IMR-90 (cell line): ENCODE measurements around the gene WASF1. TPM values are rescaled to one million over a fixed set of nuclear protein-coding genes. Genes with fewer than 3 reads are reported as not detected.

Source experiments
- ATAC-seq: fragments of 200-7000 bp; cut with Tn5 transposase; 2 replicates; pipeline ENCODE4 v1.9.1; 2020; ENCODE audit warnings: low read depth, mild to moderate bottlenecking, moderate library complexity
- Bru-seq: library from RNA; stranded (reverse); fragments of 400-500 nt; gene quantifications from one replicate; lab custom pipeline; 2021; lab: Mats Ljungman, UMichigan
- BruChase-seq, 2 experiments: library from RNA; stranded (reverse); fragments of 400-500 nt; gene quantifications; one replicate each; lab custom pipeline; 2021; lab: Mats Ljungman, UMichigan
- BruUV-seq: library from RNA; stranded (reverse); fragments of 400-500 nt; replicated peaks from 2 replicates; lab custom pipeline; 2021; lab: Mats Ljungman, UMichigan
- CTCF ChIA-PET: fragments of 300-600 bp; formaldehyde crosslinking; extraction: SDS; loops from one replicate; lab custom pipeline; 2021; ENCODE audit warnings: antibody characterized with exemption; lab: Yijun Ruan, JAX
- POLR2A ChIA-PET: fragments of 300-600 bp; sonication (Branson Sonifier 250); formaldehyde crosslinking; loops from one replicate; lab custom pipeline; 2022; ENCODE audit warnings: antibody characterized with exemption; ENCODE audit not compliant: unreplicated experiment; lab: Charles Lee
- DNase-seq: peaks from one replicate; pipeline ENCODE4 v3.0.0; 2013
- H2AFZ ChIP-seq: replicated peaks from 2 replicates; pipeline ENCODE3; 2013; ENCODE audit warnings: low read length, mild to moderate bottlenecking; ENCODE audit not compliant: poor library complexity
- H2AK5ac ChIP-seq: 2 replicates; pipeline ENCODE4 v1.6.1; 2013; ENCODE audit warnings: low read depth, low read length, inconsistent platforms
- H2AK9ac ChIP-seq: replicated peaks from 2 replicates; pipeline ENCODE3; 2013; ENCODE audit warnings: mild to moderate bottlenecking, low read depth, low read length, moderate library complexity; ENCODE audit not compliant: poor library complexity
- H2BK120ac ChIP-seq: 2 replicates; pipeline ENCODE4 v1.6.1; 2013; ENCODE audit warnings: low read depth, low read length, inconsistent platforms
- H2BK15ac ChIP-seq: 3 replicates; pipeline ENCODE4 v1.6.1; 2013; ENCODE audit warnings: low read depth, low read length, inconsistent platforms
- H2BK20ac ChIP-seq: 2 replicates; pipeline ENCODE4 v1.6.1; 2013; ENCODE audit warnings: low read depth, mild to moderate bottlenecking, inconsistent platforms, low read length, moderate library complexity
- H2BK5ac ChIP-seq: 2 replicates; pipeline ENCODE4 v1.6.1; 2013; ENCODE audit warnings: mild to moderate bottlenecking, low read depth, low read length, inconsistent platforms; ENCODE audit not compliant: poor library complexity, severe bottlenecking
- H3K14ac ChIP-seq: replicated peaks from 2 replicates; pipeline ENCODE4 v1.6.1; 2013; ENCODE audit warnings: low read depth, low read length, inconsistent platforms
- H3K18ac ChIP-seq: 2 replicates; pipeline ENCODE4 v1.6.1; 2013; ENCODE audit warnings: low read depth, low read length, control low read depth
- H3K23ac ChIP-seq: 2 replicates; pipeline ENCODE4 v1.6.1; 2013; ENCODE audit warnings: low read depth, low read length, inconsistent platforms
- H3K27ac ChIP-seq: 2 replicates; pipeline ENCODE4 v1.5.1; 2013; ENCODE audit warnings: mild to moderate bottlenecking, control low read depth, low read length; ENCODE audit not compliant: insufficient read depth
- H3K27me3 ChIP-seq: 2 replicates; pipeline ENCODE4 v1.6.1; 2013; ENCODE audit warnings: low read length; ENCODE audit not compliant: control insufficient read depth, insufficient read depth
- H3K36me3 ChIP-seq: 2 replicates; pipeline ENCODE4 v1.6.1; 2013; ENCODE audit warnings: low read length, mixed read lengths; ENCODE audit not compliant: control insufficient read depth, insufficient read depth
- H3K4ac ChIP-seq: 2 replicates; pipeline ENCODE4 v1.6.1; 2013; ENCODE audit warnings: low read depth, low read length, inconsistent platforms
- H3K4me1 ChIP-seq: 2 replicates; pipeline ENCODE4 v1.6.1; 2013; ENCODE audit warnings: low read length, mixed read lengths; ENCODE audit not compliant: control insufficient read depth, insufficient read depth
- H3K4me2 ChIP-seq: 2 replicates; pipeline ENCODE4 v1.6.1; 2013; ENCODE audit warnings: low read depth, mild to moderate bottlenecking, control low read depth, low read length, moderate library complexity
- H3K4me3 ChIP-seq: 2 replicates; pipeline ENCODE4 v1.5.1; 2013; ENCODE audit warnings: low read depth, mild to moderate bottlenecking, control low read depth, low read length, moderate library complexity; ENCODE audit not compliant: insufficient read depth
- H3K56ac ChIP-seq: 2 replicates; pipeline ENCODE4 v1.6.1; 2013; ENCODE audit warnings: low read length, inconsistent platforms; ENCODE audit not compliant: insufficient read depth; ENCODE audit errors: extremely low read depth
- H3K79me1 ChIP-seq, 2 experiments: 2 replicates each; pipeline ENCODE4 v1.6.1; 2013; ENCODE audit warnings: low read length in 2 of 2, inconsistent platforms in 1 of 2, low read depth in 1 of 2
- H3K9ac ChIP-seq: 2 replicates; pipeline ENCODE4 v1.6.1; 2013; ENCODE audit warnings: low read depth, low read length, control low read depth
- H3K9me1 ChIP-seq: 2 replicates; pipeline ENCODE4 v1.6.1; 2013; ENCODE audit warnings: low read length, inconsistent platforms; ENCODE audit not compliant: insufficient read depth
- H3K9me3 ChIP-seq: 2 replicates; pipeline ENCODE4 v1.6.1; 2013; ENCODE audit warnings: low read length; ENCODE audit not compliant: control insufficient read depth, insufficient read depth
- H4K20me1 ChIP-seq: 2 replicates; pipeline ENCODE4 v1.6.1; 2013; ENCODE audit warnings: low read length, inconsistent platforms; ENCODE audit not compliant: insufficient read depth
- H4K5ac ChIP-seq: 2 replicates; pipeline ENCODE4 v1.6.1; 2013; ENCODE audit warnings: mild to moderate bottlenecking, low read depth, low read length, control low read depth
- H4K8ac ChIP-seq, 2 experiments: 2 replicates each; pipeline ENCODE4 v1.6.1; 2013; ENCODE audit warnings: low read depth in 2 of 2, low read length in 2 of 2, control low read depth in 1 of 2, inconsistent platforms in 1 of 2
- H4K91ac ChIP-seq: 2 replicates; pipeline ENCODE4 v1.6.1; 2013; ENCODE audit warnings: low read depth, low read length, inconsistent platforms; ENCODE audit not compliant: insufficient read depth
- BHLHE40 ChIP-seq: fragments of 150-350 bp; IDR thresholded peaks from 2 replicates; pipeline ENCODE4 v1.6.1; 2016; ENCODE audit warnings: mild to moderate bottlenecking, low read depth, low read length
- CEBPB ChIP-seq: IDR thresholded peaks from 2 replicates; pipeline ENCODE4 v1.6.1; 2012; ENCODE audit warnings: low read depth, low read length, improper control_type of control experiment
- CHD1 ChIP-seq: IDR thresholded peaks from 2 replicates; pipeline ENCODE4 v1.6.1; 2012; ENCODE audit warnings: low read depth, low read length, improper control_type of control experiment
- ELK1 ChIP-seq: fragments of 150-350 bp; IDR thresholded peaks from 2 replicates; pipeline ENCODE4 v1.6.1; 2016; ENCODE audit warnings: low read depth, mild to moderate bottlenecking, low read length, moderate library complexity, borderline replicate concordance
- FOS ChIP-seq: fragments of 150-350 bp; IDR thresholded peaks from 2 replicates; pipeline ENCODE4 v1.6.1; 2016; ENCODE audit warnings: low read depth, low read length
- MXI1 ChIP-seq: IDR thresholded peaks from 2 replicates; pipeline ENCODE4 v1.6.1; 2012; ENCODE audit warnings: low read depth, mild to moderate bottlenecking, low read length, moderate library complexity, borderline replicate concordance
- POLR2A ChIP-seq: IDR thresholded peaks from 2 replicates; pipeline ENCODE4 v1.6.1; 2012; ENCODE audit warnings: mild to moderate bottlenecking, low read depth, low read length
- RAD21 ChIP-seq: IDR thresholded peaks from 2 replicates; pipeline ENCODE4 v1.6.1; 2012; ENCODE audit warnings: low read length, improper control_type of control experiment
- RFX5 ChIP-seq: IDR thresholded peaks from 2 replicates; pipeline ENCODE4 v1.8.0; 2012; ENCODE audit warnings: low read depth, mild to moderate bottlenecking, low read length, moderate library complexity
- SMC3 ChIP-seq: fragments of 150-350 bp; IDR thresholded peaks from 2 replicates; pipeline ENCODE4 v1.6.1; 2016; ENCODE audit warnings: low read depth, mild to moderate bottlenecking, antibody characterized with exemption, low read length, moderate library complexity
- USF2 ChIP-seq: fragments of 150-350 bp; IDR thresholded peaks from 2 replicates; pipeline ENCODE4 v1.6.1; 2017; ENCODE audit warnings: mild to moderate bottlenecking, antibody characterized with exemption, low read length, low read depth
- whole genome bisulfite sequencing, 2 experiments: methylation state at CpG; one replicate each; pipeline versions ENCODE4 v1.1.5 to v1.1.7; 2013; ENCODE audit warnings: missing lambda C conversion rate in 2 of 2; ENCODE audit not compliant: insufficient read length in 1 of 2; ENCODE audit errors: extremely low coverage in 2 of 2; 5-methylcytosine and 5-hydroxymethylcytosine counted together
- dilution Hi-C: fragments of 300-500 bp; cut with HindIII; formaldehyde crosslinking; loops from one replicate; pipeline ENCODE4 v1.14.3; 2018; ENCODE audit warnings: low sequenced_read_pairs; ENCODE audit not compliant: unreplicated experiment
- in situ Hi-C: fragments of 300-500 bp; cut with MboI; formaldehyde crosslinking; loops from 3 replicates; pipeline ENCODE4 v1.14.3; 2019; ENCODE audit warnings: low sequenced_read_pairs, inconsistent platforms, mixed read lengths
- intact Hi-C: fragments of 100-400 bp; cut with micrococcal nuclease; formaldehyde crosslinking; loops from 2 replicates; pipeline ENCODE4 v1.10.0; 2022
- long read RNA-seq: library from polyadenylated mRNA; unstranded; transcript quantifications from one replicate; pipeline ENCODE4 v2.0.0, GENCODE V29; 2021; ENCODE audit not compliant: unreplicated experiment
- polyA plus RNA-seq, 3 experiments: library from polyadenylated mRNA; depleted of rRNA; stranded (reverse); fragments of >200 nt; gene quantifications; 2 replicates each; pipeline ENCODE4 v1.2.3, GENCODE V29; 2012; ENCODE audit warnings: low replicate concordance in 1 of 3
- total RNA-seq: library from RNA; depleted of rRNA; stranded (reverse); fragments of >200 nt; gene quantifications from 2 replicates; pipeline ENCODE4 v1.2.3, GENCODE V29; 2012; rRNA removed

WASF1 gene
- total RNA-seq, result 3.0 and 4.4 TPM in 2 replicates
- 15.6 and 17.3 TPM in 2 replicates for polyA plus RNA-seq (2012; rRNA removed)
- polyA plus RNA-seq (2012; cell fraction: cytosol; rRNA removed), result 9.0 and 11.2 TPM in 2 replicates
- polyA plus RNA-seq (2012; cell fraction: nucleus; rRNA removed; ENCODE audit: low replicate concordance), result 11.4 and 19.1 TPM in 2 replicates
- percentile 74 among the genes with signal in this experiment for Bru-seq, nascent RNA
- BruChase-seq, experiment 1, labeled RNA remaining after a 6-hour chase, result percentile 70 among the genes with signal in this experiment
- BruChase-seq, experiment 2, labeled RNA remaining after a 2-hour chase, result percentile 75 among the genes with signal in this experiment
- long read RNA-seq, partial matches to known transcripts, result 2 of 7 reads
- long read RNA-seq, other reads (novel, unspliced or antisense), result 0 of 7 reads

GRCh38 chr6:110179406-110180227 is at the start of gene WASF1:
TSS of gene WASF1 (minus strand) at chr6:110179670. CDS start at chr6:110127601, 52,069 bp downstream.
- Histone ChIP-seq H3K9me3 (no peaks in the 10 kb centered on the region), H3K23ac (peak within 1 kb of the TSS; percentile 96), H3K56ac (peak within 1 kb of the TSS; percentile 93), H3K4me1 (0 out of 2 replicates have a peak, but pooled peaks cover 5% of the 10 kb centered on the region), H2AFZ (peak within 1 kb of the TSS; percentile 99), H2BK15ac (peak within 1 kb of the TSS; percentile 25; the same call in 2 of the 3 replicates), H2AK5ac (peak within 1 kb of the TSS; percentile 22; the same call in 1 of the 2 replicates), H3K14ac (peak within 1 kb of the TSS; percentile 93), H3K9me1 (peaks cover 8% of the 10 kb centered on the region), H3K4me3 (peak within 1 kb of the TSS; percentile 81), H3K79me1 (peaks cover 12 to 38% of the 10 kb centered on the region in 2 experiments), H4K5ac (peak within 1 kb of the TSS; percentile 83), H4K91ac (peak within 1 kb of the TSS; percentile 96), H2BK5ac (peak within 1 kb of the TSS; percentile 96), H3K4me2 (peak within 1 kb of the TSS; percentile 92), H2AK9ac (peak within 1 kb of the TSS; percentile 96), H3K4ac (peak within 1 kb of the TSS; percentile 94), H3K36me3 (no peaks in the 10 kb centered on the region), H4K8ac (peak within 1 kb of the TSS; percentile 74 to 98), H3K27me3 (no peaks in the 10 kb centered on the region), H3K18ac (peak within 1 kb of the TSS; percentile 94), H3K27ac (peak within 1 kb of the TSS; percentile 98), H2BK120ac (peak within 1 kb of the TSS; percentile 97), H4K20me1 (0 out of 2 replicates have a peak, but pooled peaks cover 3% of the 10 kb centered on the region), H3K9ac (peak within 1 kb of the TSS; percentile 98), H2BK20ac (peak within 1 kb of the TSS; percentile 84; the same call in 1 of the 2 replicates)
- peak; percentile 95 for ATAC-seq
- intact Hi-C loops (loop anchor here (2.0 to 5.0 kb wide), 4 partner anchors 83 to 163 kb away; no protein-coding TSS in a partner anchor), in situ Hi-C loops (no loop called here), dilution Hi-C loops (no loop called here)
- no TSS peak for BruUV-seq
- peak; percentile 98 for DNase-seq
- WGBS, 2 experiments, result 0% methylated on average over 10 of the region's 62 CpGs; no CpG with 5 or more reads in 1 of the 2 experiments
- POLR2A ChIA-PET, result interaction anchor here (0.5 to 0.7 kb wide), 2 partner anchors 26 to 68 kb away, joined by 3 read pairs; no protein-coding TSS in a partner anchor
- CTCF ChIA-PET, result interaction anchor here (1.8 to 2.5 kb wide), 2 partner anchors 140 to 211 kb away, joined by 4 to 19 read pairs; no protein-coding TSS in a partner anchor
- TF ChIP-seq RFX5 (no peak), CHD1 (no peak; the same call in 1 of the 2 replicates), MXI1 (peak; percentile 29; the same call in 1 of the 2 replicates), SMC3 (no peak), BHLHE40 (peak; percentile 83; the same call in 1 of the 2 replicates), ELK1 (no peak), FOS (no peak), RAD21 (no peak), POLR2A (no peak; the same call in 1 of the 2 replicates), USF2 (peak; percentile 13; the same call in 1 of the 2 replicates), CEBPB (peak; percentile 99)
